PC-9 (cell line): Measurements from ENCODE around the gene PSKH1. TPM values are rescaled to one million over a fixed set of nuclear protein-coding genes. Genes with fewer than 3 reads are reported as not detected.

Experiments
- BruUV-seq: library from RNA; stranded (reverse); fragments of 400-500 nt; replicated peaks from 2 replicates; lab custom pipeline; 2021; lab: Mats Ljungman, UMichigan
- CTCF ChIA-PET: fragments of 300-600 bp; sonication (Branson Sonifier 250); formaldehyde crosslinking; loops from one replicate; lab custom pipeline; 2022; ENCODE audit warnings: antibody characterized with exemption; lab: Charles Lee
- POLR2A ChIA-PET: fragments of 300-600 bp; sonication (Branson Sonifier 250); formaldehyde crosslinking; loops from one replicate; lab custom pipeline; 2022; ENCODE audit warnings: antibody characterized with exemption; ENCODE audit not compliant: unreplicated experiment; lab: Charles Lee
- DNase-seq, 2 experiments: peaks; one replicate each; pipeline versions ENCODE4 v3.0.0 to v3.0.0-alpha.2; 2015 to 2022; ENCODE audit warnings: mixed read lengths in 1 of 2
- H2AFZ ChIP-seq: fragments of 200-600 bp; sonication (generic); 2 replicates; pipeline ENCODE4 v1.8.1; 2017; ENCODE audit warnings: antibody characterized with exemption
- H3F3A ChIP-seq: fragments of 200-600 bp; sonication (generic); 2 replicates; pipeline ENCODE4 v1.8.1; 2017; ENCODE audit warnings: antibody characterized with exemption, mild to moderate bottlenecking, low read depth; ENCODE audit not compliant: insufficient read depth
- H3K27ac ChIP-seq: fragments of 200-600 bp; sonication (generic); 2 replicates; pipeline ENCODE4 v1.6.1; 2016; ENCODE audit warnings: mixed run types
- H3K27me3 ChIP-seq: fragments of 200-600 bp; sonication (generic); 2 replicates; pipeline ENCODE4 v1.6.1; 2016; ENCODE audit warnings: low read depth, mixed run types; ENCODE audit not compliant: insufficient read depth
- H3K36me3 ChIP-seq: fragments of 200-600 bp; sonication (generic); 2 replicates; pipeline ENCODE4 v1.6.1; 2016; ENCODE audit warnings: low read depth, mixed run types
- H3K4me1 ChIP-seq: fragments of 200-600 bp; sonication (generic); replicated peaks from 2 replicates; pipeline ENCODE4 v1.6.1; 2016; ENCODE audit warnings: mixed run types; ENCODE audit not compliant: insufficient read depth
- H3K4me2 ChIP-seq: fragments of 200-600 bp; sonication (generic); 2 replicates; pipeline ENCODE4 v1.6.1; 2017; ENCODE audit warnings: mixed run types
- H3K4me3 ChIP-seq: fragments of 200-600 bp; sonication (generic); 2 replicates; pipeline ENCODE4 v1.6.1; 2016; ENCODE audit warnings: mixed run types
- H3K79me2 ChIP-seq: fragments of 200-600 bp; sonication (generic); 2 replicates; pipeline ENCODE4 v1.6.1; 2017; ENCODE audit warnings: low read depth, mixed run types
- H3K9me2 ChIP-seq: fragments of 200-600 bp; sonication (generic); 2 replicates; pipeline ENCODE4 v1.8.1; 2017; ENCODE audit warnings: mild to moderate bottlenecking; ENCODE audit not compliant: insufficient read depth
- H3K9me3 ChIP-seq: fragments of 200-600 bp; sonication (generic); 2 replicates; pipeline ENCODE4 v1.8.1; 2016; ENCODE audit warnings: low read depth; ENCODE audit not compliant: insufficient read depth
- H4K20me1 ChIP-seq: fragments of 200-600 bp; sonication (generic); 2 replicates; pipeline ENCODE4 v1.8.1; 2017; ENCODE audit not compliant: insufficient read depth
- CTCF ChIP-seq: fragments of 200-600 bp; sonication (generic); conservative IDR thresholded peaks from 2 replicates; pipeline ENCODE4 v1.6.1; 2017; ENCODE audit warnings: mixed run types, antibody characterized with exemption, mild to moderate bottlenecking, moderate library complexity
- EZH2 ChIP-seq: fragments of 200-600 bp; sonication (generic); IDR thresholded peaks from 2 replicates; pipeline ENCODE4 v1.8.0; 2017; ENCODE audit warnings: antibody characterized with exemption, low read depth
- intact Hi-C: fragments of 100-400 bp; cut with micrococcal nuclease; formaldehyde crosslinking; loops from one replicate; pipeline ENCODE4 v1.10.0; 2022; ENCODE audit not compliant: unreplicated experiment
- total RNA-seq: library from RNA; stranded (reverse); gene quantifications from 2 replicates; pipeline ENCODE4 v1.2.3, GENCODE V29; 2021

Gene PSKH1
- total RNA-seq, 1 experiment from 2014 or later, result 25.8 TPM

- H3K9me3 ChIP-seq, result no peaks in the 10 kb centered on the region
- H3F3A ChIP-seq, result no peaks in the 10 kb centered on the region
- H3K79me2 ChIP-seq, result 0 out of 2 replicates have a peak, but pooled peaks cover 10% of the 10 kb centered on the region
- no peaks in the 10 kb centered on the region for H3K36me3 ChIP-seq
- intact Hi-C loops, result no loop called here
- H3K4me1 ChIP-seq, result peaks cover 9% of the 10 kb centered on the region; the same call in 1 of the 2 replicates
- peak overlapping the region; percentile 100 for H3K4me2 ChIP-seq
- no TSS peak for BruUV-seq
- no peak overlapping the region for H2AFZ ChIP-seq
- H3K9me2 ChIP-seq, result no peaks in the 10 kb centered on the region
- H3K4me3 ChIP-seq, result peak overlapping the region; percentile 90; the same call in 1 of the 2 replicates
- H3K27me3 ChIP-seq, result no peaks in the 10 kb centered on the region
- ChIA-PET POLR2A (interaction anchor here (0.5 to 0.7 kb wide), 5 partner anchors 11 to 719 kb away, joined by 3 to 6 read pairs (median 4); no protein-coding TSS in a partner anchor), CTCF (interaction anchor here (0.5 to 1.0 kb wide), 2 partner anchors 31 to 402 kb away, joined by 3 read pairs; no protein-coding TSS in a partner anchor)
- no peak overlapping the region for H3K27ac ChIP-seq
- DNase-seq, result peak in 1 of 2 experiments; percentile 41
- no peaks in the 10 kb centered on the region for H4K20me1 ChIP-seq
- TF ChIP-seq CTCF (no peak), EZH2 (no peak)
These were observed 73.6 kb downstream of the PSKH1 start for GRCh38 chr16:67966549-67967182.

DNA sequence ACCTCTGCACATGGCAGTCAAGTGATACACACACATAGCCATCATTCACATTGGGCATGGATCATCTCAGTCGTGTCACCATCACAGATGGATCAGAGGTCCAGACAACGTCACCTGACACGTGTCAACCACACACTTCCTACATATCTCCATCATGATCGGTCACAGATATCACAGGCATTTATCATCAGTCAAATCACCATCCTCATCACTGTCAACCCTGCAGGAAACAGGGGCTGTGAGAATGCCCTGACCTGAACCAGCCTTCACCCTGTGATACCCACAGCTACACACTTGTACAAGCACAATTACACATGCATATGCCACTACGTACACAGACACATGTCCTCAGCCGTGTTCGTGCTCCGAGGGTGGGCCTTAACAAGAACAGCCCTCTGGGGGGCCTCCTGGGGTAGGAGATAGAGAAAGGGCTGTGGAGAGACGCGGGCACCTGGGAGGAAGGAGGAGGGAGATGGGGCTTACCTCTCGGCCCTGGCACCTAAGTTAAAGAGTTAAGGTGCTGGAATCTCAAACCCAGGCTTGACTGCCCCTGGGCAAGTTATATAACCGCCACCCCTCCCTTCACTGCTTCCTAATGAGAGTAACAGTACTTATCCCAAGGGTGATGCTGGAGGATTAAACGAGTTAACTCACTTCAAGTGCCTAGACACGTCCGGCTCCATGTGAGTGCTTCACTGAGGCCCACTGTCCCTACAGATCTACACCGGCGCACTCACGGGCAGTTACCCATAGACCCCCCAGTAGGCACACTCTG lies 74.3 kb downstream of the PSKH1 start:
- Histone ChIP-seq H3K79me2 (0 out of 2 replicates have a peak, but pooled peaks cover 10% of the 10 kb centered on the region), H3K27me3 (no peaks in the 10 kb centered on the region), H3K9me2 (no peaks in the 10 kb centered on the region), H3F3A (no peaks in the 10 kb centered on the region), H3K4me3 (peak overlapping the region; percentile 90), H3K9me3 (no peaks in the 10 kb centered on the region), H3K4me1 (peaks cover 9% of the 10 kb centered on the region; the same call in 1 of the 2 replicates), H4K20me1 (no peaks in the 10 kb centered on the region), H2AFZ (peak overlapping the region; percentile 89), H3K4me2 (peak overlapping the region; percentile 100), H3K27ac (no peak overlapping the region), H3K36me3 (no peaks in the 10 kb centered on the region)
- TSS peak; percentile 54 for BruUV-seq
- intact Hi-C loops, result no loop called here
- POLR2A ChIA-PET, result interaction anchor here (0.5 to 0.7 kb wide), 4 partner anchors 12 to 401 kb away, joined by 3 to 5 read pairs (median 3); no protein-coding TSS in a partner anchor
- CTCF ChIA-PET, result no interaction called here
- DNase-seq, result no peak
- TF ChIP-seq CTCF (no peak), EZH2 (no peak)

DNA sequence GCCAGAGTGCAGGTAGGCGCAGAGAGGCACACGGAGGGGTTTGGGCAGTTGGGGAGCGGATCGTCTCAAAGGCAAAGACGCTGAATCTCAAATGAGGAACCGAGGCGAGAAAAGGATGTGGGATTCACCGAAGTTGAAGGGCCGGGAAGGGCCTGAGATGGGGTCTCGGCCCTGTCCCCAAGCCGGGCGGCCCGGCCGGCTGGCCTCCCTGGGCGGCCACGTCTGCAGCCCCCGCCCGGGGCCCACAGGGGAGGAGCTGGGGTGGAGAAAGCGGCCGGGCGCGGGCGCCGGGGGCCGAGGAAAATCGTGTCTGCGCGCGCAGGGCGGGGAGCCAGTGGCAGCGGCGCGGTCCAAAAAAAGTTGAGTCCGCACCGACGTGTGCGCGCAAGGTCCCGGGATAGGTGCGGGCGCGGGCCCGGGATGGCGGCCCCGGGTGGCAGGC lies 74.9 kb downstream of the PSKH1 start:
- H3K79me2 ChIP-seq, result 0 out of 2 replicates have a peak, but pooled peaks cover 10% of the 10 kb centered on the region
- no TSS peak for BruUV-seq
- CTCF ChIA-PET, result no interaction called here
- no peaks in the 10 kb centered on the region for H3K9me2 ChIP-seq
- TF ChIP-seq EZH2, result no peak
- intact Hi-C loops, result no loop called here
- H3K4me3 ChIP-seq, result peak overlapping the region; percentile 90
- DNase-seq, result peak in 1 of 2 experiments; percentile 31
- no peaks in the 10 kb centered on the region for H3K36me3 ChIP-seq
- POLR2A ChIA-PET, result interaction anchor here (0.6 kb wide), 2 partner anchors 104 to 401 kb away, joined by 3 to 5 read pairs; no protein-coding TSS in a partner anchor
- H4K20me1 ChIP-seq, result no peaks in the 10 kb centered on the region
- peak overlapping the region; percentile 89 for H2AFZ ChIP-seq
- no peaks in the 10 kb centered on the region for H3F3A ChIP-seq
- no peaks in the 10 kb centered on the region for H3K27me3 ChIP-seq
- H3K9me3 ChIP-seq, result no peaks in the 10 kb centered on the region
- H3K27ac ChIP-seq, result no peak overlapping the region
- peak overlapping the region; percentile 100 for H3K4me2 ChIP-seq
- H3K4me1 ChIP-seq, result peaks cover 9% of the 10 kb centered on the region; the same call in 1 of the 2 replicates
